ENCODE data around the gene FPGS. TPM values are rescaled to one million over a fixed set of nuclear protein-coding genes. Genes with fewer than 3 reads are reported as not detected.

Gene FPGS
- polyA plus RNA-seq, 2 of the 4 experiments (the other 2 are of a cell fraction), result 28.8 to 48.5 TPM

DNA sequence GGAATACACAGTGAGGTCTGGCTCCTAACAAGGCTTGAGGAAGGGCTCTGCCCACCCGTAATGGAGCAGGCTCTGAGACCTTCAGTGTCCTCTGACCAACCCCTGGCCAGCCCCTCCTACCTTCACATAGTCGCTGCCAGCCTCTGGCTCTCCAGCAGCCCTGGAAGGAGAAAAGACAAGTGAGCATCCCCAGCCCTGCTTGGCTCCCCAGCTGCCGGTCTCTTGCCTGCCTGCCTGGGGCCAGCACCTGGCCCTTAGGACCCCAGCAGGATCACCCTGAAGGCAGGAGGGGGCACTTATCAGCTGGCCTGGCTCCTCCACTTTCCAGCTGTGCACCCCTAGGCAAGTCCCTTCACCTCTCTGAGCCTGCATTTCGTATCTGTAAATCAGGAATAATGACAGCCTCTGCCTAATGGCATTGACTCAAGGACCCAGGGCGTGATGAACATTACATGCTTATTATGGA lies 41.2 kb upstream of the FPGS start:
- peak; percentile 44 to 57; a peak in 5 of 6 replicates for ATAC-seq
- DNase-seq (ENCODE audit: low read depth in 1 of 2, low spot score in 1 of 2), result no peak
- ChIA-PET POLR2A (no interaction called here), CTCF (interaction anchor here (1.0 to 15.5 kb wide), 5 partner anchors 22 to 161 kb away, joined by 3 to 157 read pairs (median 6); partner anchors contain the start of genes CDK9, SH2D3C and TOR2A)
- Histone ChIP-seq H3K4me2 (no peak overlapping the region), H3K4me1 (no peaks in the 10 kb centered on the region), H3K9me3 (no peaks in the 10 kb centered on the region), H3K27ac (no peak overlapping the region), H3K4me3 (no peak overlapping the region)
- WGBS (ENCODE audit: missing lambda C conversion rate), result 33% methylated on average over 4 of the region's 5 CpGs
- no peak for FAIRE-seq
- TF ChIP-seq HEYL (CRISPR knock-in tag; IDR thresholded peaks at IDR 0.05) (no peak), RAD21 (conservative IDR thresholded peaks at IDR 0.05 in 1 of 2, IDR thresholded peaks at IDR 0.05 in 1 of 2) (no peak), RCOR1 (IDR thresholded peaks at IDR 0.05; ENCODE audit: low read depth, low read length) (no peak), MAFK (IDR thresholded peaks at IDR 0.05; ENCODE audit: partially characterized antibody) (no peak), ZNF302 (CRISPR knock-in tag; IDR thresholded peaks at IDR 0.05) (no peak), ZSCAN20 (CRISPR knock-in tag; IDR thresholded peaks at IDR 0.05) (no peak), KDM5A (IDR thresholded peaks at IDR 0.05) (no peak), CBX8 (IDR thresholded peaks at IDR 0.05) (no peak), TP53 (CRISPR knock-in tag; IDR thresholded peaks at IDR 0.05) (no peak), EP300 (IDR thresholded peaks at IDR 0.05) (no peak), ZFP36 (IDR thresholded peaks at IDR 0.05; ENCODE audit: borderline replicate concordance, partially characterized antibody) (no peak)
- TF ChIP-seq, protein P1, sequence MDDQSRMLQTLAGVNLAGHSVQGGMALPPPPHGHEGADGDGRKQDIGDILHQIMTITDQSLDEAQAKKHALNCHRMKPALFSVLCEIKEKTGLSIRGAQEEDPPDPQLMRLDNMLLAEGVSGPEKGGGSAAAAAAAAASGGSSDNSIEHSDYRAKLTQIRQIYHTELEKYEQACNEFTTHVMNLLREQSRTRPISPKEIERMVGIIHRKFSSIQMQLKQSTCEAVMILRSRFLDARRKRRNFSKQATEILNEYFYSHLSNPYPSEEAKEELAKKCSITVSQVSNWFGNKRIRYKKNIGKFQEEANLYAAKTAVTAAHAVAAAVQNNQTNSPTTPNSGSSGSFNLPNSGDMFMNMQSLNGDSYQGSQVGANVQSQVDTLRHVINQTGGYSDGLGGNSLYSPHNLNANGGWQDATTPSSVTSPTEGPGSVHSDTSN (IDR thresholded peaks at IDR 0.05), result no peak
- TF ChIP-seq, protein P2, sequence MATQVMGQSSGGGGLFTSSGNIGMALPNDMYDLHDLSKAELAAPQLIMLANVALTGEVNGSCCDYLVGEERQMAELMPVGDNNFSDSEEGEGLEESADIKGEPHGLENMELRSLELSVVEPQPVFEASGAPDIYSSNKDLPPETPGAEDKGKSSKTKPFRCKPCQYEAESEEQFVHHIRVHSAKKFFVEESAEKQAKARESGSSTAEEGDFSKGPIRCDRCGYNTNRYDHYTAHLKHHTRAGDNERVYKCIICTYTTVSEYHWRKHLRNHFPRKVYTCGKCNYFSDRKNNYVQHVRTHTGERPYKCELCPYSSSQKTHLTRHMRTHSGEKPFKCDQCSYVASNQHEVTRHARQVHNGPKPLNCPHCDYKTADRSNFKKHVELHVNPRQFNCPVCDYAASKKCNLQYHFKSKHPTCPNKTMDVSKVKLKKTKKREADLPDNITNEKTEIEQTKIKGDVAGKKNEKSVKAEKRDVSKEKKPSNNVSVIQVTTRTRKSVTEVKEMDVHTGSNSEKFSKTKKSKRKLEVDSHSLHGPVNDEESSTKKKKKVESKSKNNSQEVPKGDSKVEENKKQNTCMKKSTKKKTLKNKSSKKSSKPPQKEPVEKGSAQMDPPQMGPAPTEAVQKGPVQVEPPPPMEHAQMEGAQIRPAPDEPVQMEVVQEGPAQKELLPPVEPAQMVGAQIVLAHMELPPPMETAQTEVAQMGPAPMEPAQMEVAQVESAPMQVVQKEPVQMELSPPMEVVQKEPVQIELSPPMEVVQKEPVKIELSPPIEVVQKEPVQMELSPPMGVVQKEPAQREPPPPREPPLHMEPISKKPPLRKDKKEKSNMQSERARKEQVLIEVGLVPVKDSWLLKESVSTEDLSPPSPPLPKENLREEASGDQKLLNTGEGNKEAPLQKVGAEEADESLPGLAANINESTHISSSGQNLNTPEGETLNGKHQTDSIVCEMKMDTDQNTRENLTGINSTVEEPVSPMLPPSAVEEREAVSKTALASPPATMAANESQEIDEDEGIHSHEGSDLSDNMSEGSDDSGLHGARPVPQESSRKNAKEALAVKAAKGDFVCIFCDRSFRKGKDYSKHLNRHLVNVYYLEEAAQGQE (IDR thresholded peaks at IDR 0.05), result no peak
- TF ChIP-seq, protein P3, sequence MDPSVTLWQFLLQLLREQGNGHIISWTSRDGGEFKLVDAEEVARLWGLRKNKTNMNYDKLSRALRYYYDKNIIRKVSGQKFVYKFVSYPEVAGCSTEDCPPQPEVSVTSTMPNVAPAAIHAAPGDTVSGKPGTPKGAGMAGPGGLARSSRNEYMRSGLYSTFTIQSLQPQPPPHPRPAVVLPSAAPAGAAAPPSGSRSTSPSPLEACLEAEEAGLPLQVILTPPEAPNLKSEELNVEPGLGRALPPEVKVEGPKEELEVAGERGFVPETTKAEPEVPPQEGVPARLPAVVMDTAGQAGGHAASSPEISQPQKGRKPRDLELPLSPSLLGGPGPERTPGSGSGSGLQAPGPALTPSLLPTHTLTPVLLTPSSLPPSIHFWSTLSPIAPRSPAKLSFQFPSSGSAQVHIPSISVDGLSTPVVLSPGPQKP (IDR thresholded peaks at IDR 0.05; ENCODE audit: low read depth, low read length), result no peak
- TF ChIP-seq, protein P4, sequence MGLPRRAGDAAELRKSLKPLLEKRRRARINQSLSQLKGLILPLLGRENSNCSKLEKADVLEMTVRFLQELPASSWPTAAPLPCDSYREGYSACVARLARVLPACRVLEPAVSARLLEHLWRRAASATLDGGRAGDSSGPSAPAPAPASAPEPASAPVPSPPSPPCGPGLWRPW (IDR thresholded peaks at IDR 0.05), result no peak
- TF ChIP-seq, protein P5, sequence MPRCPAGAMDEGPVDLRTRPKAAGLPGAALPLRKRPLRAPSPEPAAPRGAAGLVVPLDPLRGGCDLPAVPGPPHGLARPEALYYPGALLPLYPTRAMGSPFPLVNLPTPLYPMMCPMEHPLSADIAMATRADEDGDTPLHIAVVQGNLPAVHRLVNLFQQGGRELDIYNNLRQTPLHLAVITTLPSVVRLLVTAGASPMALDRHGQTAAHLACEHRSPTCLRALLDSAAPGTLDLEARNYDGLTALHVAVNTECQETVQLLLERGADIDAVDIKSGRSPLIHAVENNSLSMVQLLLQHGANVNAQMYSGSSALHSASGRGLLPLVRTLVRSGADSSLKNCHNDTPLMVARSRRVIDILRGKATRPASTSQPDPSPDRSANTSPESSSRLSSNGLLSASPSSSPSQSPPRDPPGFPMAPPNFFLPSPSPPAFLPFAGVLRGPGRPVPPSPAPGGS (IDR thresholded peaks at IDR 0.05), result no peak

DNA sequence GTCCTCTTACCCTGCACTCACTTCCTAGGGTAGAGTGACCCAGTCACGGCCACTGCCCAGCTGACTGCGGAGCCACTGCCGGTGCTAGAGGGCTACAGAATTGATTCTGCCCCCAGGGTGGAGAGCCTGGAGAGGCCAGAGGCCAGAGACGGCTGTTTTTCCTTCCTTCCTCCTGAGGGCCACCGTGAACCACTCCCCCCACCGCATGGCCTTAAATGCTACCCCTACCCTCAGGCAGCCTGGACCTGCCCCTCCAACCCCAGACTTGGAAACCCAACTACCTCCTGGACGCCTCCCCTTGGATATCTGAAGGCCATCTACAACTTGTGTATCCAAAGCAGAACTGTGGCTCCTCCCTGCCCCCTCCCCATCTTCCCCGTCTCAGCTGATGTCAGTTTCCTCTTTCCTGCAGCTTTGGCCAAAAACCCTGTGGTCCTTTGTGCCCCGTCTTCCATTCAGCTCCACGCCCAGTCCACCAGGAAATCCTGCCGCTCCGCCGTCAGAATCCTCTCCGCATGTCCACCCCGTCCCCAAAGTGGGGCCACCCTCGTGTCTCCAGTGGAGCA lies 40.5 kb upstream of the FPGS start:
- H3K9me3 ChIP-seq, result no peaks in the 10 kb centered on the region
- no peak for DNase-seq (ENCODE audit: low read depth in 1 of 2, low spot score in 1 of 2)
- ChIA-PET POLR2A (interaction anchor here (0.6 kb wide), 1 partner anchor 9 kb away, joined by 3 read pairs; no protein-coding TSS in a partner anchor), CTCF (interaction anchor here (0.9 to 15.5 kb wide), 5 partner anchors 18 to 160 kb away, joined by 3 to 157 read pairs (median 3); partner anchors contain the start of genes CDK9, SH2D3C and TOR2A)
- H3K4me1 ChIP-seq, result no peaks in the 10 kb centered on the region
- ATAC-seq, result peak in 1 of 2 experiments; percentile 30; a peak in 4 of 6 replicates
- H3K4me3 ChIP-seq, result no peak overlapping the region
- TF ChIP-seq, protein P4 (IDR thresholded peaks at IDR 0.05), result no peak
- H3K4me2 ChIP-seq, result no peak overlapping the region
- WGBS (ENCODE audit: missing lambda C conversion rate), result 69% methylated on average over 16 of the region's 16 CpGs
- no peak for FAIRE-seq
- H3K27ac ChIP-seq, result no peak overlapping the region

All from A549 (cell line).